Panc1 (cell line): Measurements from ENCODE around the gene STXBP4. TPM values are rescaled to one million over a fixed set of nuclear protein-coding genes. Genes with fewer than 3 reads are reported as not detected.
A peak's percentile ranks its signal among the peaks of the same experiment; 100 is the strongest.

Experiments
- ATAC-seq: fragments of 200-7000 bp; cut with Tn5 transposase; 2 replicates; pipeline ENCODE4 v1.9.1; 2020; ENCODE audit warnings: mild to moderate bottlenecking, moderate library complexity
- BruUV-seq: library from RNA; stranded (reverse); fragments of 400-500 nt; replicated peaks from 2 replicates; lab custom pipeline; 2021; lab: Mats Ljungman, UMichigan
- CTCF ChIA-PET: fragments of 300-600 bp; sonication (Branson Sonifier 250); formaldehyde crosslinking; loops from one replicate; lab custom pipeline; 2022; ENCODE audit warnings: antibody characterized with exemption; lab: Charles Lee
- POLR2A ChIA-PET: fragments of 300-600 bp; sonication (Branson Sonifier 250); formaldehyde crosslinking; loops from one replicate; lab custom pipeline; 2022; ENCODE audit warnings: antibody characterized with exemption; lab: Charles Lee
- DNase-seq: peaks from one replicate; pipeline ENCODE4 v3.0.0-alpha.2; 2010; ENCODE audit warnings: low read depth, low spot score
- H3K27ac ChIP-seq: 2 replicates; pipeline ENCODE4 v1.5.1; 2011; ENCODE audit warnings: mild to moderate bottlenecking, low read length, inconsistent platforms
- H3K27me3 ChIP-seq: fragments of 200-500 bp; sonication (Bioruptor generic); 2 replicates; pipeline ENCODE4 v1.6.0; 2014; ENCODE audit warnings: low read length, inconsistent platforms; ENCODE audit not compliant: control insufficient read depth, insufficient read depth
- H3K36me3 ChIP-seq: fragments of 200-500 bp; sonication (Bioruptor generic); 2 replicates; pipeline ENCODE4 v1.5.1; 2014; ENCODE audit warnings: inconsistent platforms, mild to moderate bottlenecking, low read length, moderate library complexity; ENCODE audit not compliant: control insufficient read depth, insufficient read depth
- H3K4me1 ChIP-seq: 2 replicates; pipeline ENCODE4 v1.5.1; 2011; ENCODE audit warnings: inconsistent platforms, mild to moderate bottlenecking, low read length, moderate library complexity; ENCODE audit not compliant: control insufficient read depth, insufficient read depth
- H3K4me3 ChIP-seq, 2 experiments: 2 replicates each; pipeline ENCODE4 v1.5.1; 2011 to 2012; ENCODE audit warnings: low read depth in 2 of 2, low read length in 2 of 2, mild to moderate bottlenecking in 2 of 2, inconsistent platforms in 1 of 2, moderate library complexity in 1 of 2
- H3K9me3 ChIP-seq: fragments of 200-500 bp; sonication (Bioruptor generic); 2 replicates; pipeline ENCODE4 v1.5.1; 2014; ENCODE audit warnings: low read depth, mild to moderate bottlenecking, inconsistent platforms, low read length, moderate library complexity; ENCODE audit not compliant: control insufficient read depth, insufficient read depth
- CTCF ChIP-seq: fragments of 450-650 bp; IDR thresholded peaks from 2 replicates; pipeline ENCODE4 v1.5.1; 2017; ENCODE audit warnings: mild to moderate bottlenecking
- POLR2AphosphoS5 ChIP-seq: IDR thresholded peaks from 2 replicates; pipeline ENCODE4 v1.6.1; 2012; ENCODE audit warnings: mild to moderate bottlenecking, low read depth, low read length, moderate library complexity
- SIN3A ChIP-seq: IDR thresholded peaks from 2 replicates; pipeline ENCODE4 v1.6.1; 2012; ENCODE audit warnings: low read depth, mild to moderate bottlenecking, low read length, moderate library complexity, borderline replicate concordance; ENCODE audit not compliant: insufficient read depth
- TCF7L2 ChIP-seq: IDR thresholded peaks from 2 replicates; pipeline ENCODE4 v1.6.1; 2011; ENCODE audit warnings: mild to moderate bottlenecking, low read depth, low read length, inconsistent platforms
- in situ Hi-C: cut with HindIII; loops from 2 replicates; pipeline ENCODE4 v1.10.0; 2016; ENCODE audit warnings: low sequenced_read_pairs, low pct_unique_long_range_greater_than_20kb
- intact Hi-C: fragments of 100-400 bp; cut with micrococcal nuclease; formaldehyde crosslinking; loops from one replicate; pipeline ENCODE4 v1.10.0; 2022; ENCODE audit not compliant: unreplicated experiment
- total RNA-seq: library from RNA; stranded (reverse); gene quantifications from one replicate; pipeline ENCODE4 v1.2.1, GENCODE V29; 2021; ENCODE audit not compliant: unreplicated experiment
- TF ChIP-seq, protein P1 (sequence below), 2 experiments: IDR thresholded peaks; 2 replicates each; pipeline ENCODE4 v1.6.1; 2011 to 2012; ENCODE audit warnings: low read depth in 2 of 2, control low read depth in 1 of 2, low read length in 1 of 2, mild to moderate bottlenecking in 1 of 2, moderate library complexity in 1 of 2; ENCODE audit not compliant: insufficient read depth in 1 of 2

The STXBP4 gene
- total RNA-seq, 1 experiment from 2014 or later, result 12.8 TPM

- in situ Hi-C loops (no loop called here), intact Hi-C loops (no loop called here)
- ChIA-PET POLR2A (no interaction called here), CTCF (no interaction called here)
- no peaks in the 10 kb centered on the region for H3K36me3 ChIP-seq
- H3K27me3 ChIP-seq, result no peaks in the 10 kb centered on the region
- no peak overlapping the region for H3K27ac ChIP-seq
- no peak for ATAC-seq
- no peaks in the 10 kb centered on the region for H3K9me3 ChIP-seq
- BruUV-seq, result no TSS peak
- no peak for TF ChIP-seq CTCF
- TF ChIP-seq TCF7L2, result no peak
- TF ChIP-seq, protein P1, sequence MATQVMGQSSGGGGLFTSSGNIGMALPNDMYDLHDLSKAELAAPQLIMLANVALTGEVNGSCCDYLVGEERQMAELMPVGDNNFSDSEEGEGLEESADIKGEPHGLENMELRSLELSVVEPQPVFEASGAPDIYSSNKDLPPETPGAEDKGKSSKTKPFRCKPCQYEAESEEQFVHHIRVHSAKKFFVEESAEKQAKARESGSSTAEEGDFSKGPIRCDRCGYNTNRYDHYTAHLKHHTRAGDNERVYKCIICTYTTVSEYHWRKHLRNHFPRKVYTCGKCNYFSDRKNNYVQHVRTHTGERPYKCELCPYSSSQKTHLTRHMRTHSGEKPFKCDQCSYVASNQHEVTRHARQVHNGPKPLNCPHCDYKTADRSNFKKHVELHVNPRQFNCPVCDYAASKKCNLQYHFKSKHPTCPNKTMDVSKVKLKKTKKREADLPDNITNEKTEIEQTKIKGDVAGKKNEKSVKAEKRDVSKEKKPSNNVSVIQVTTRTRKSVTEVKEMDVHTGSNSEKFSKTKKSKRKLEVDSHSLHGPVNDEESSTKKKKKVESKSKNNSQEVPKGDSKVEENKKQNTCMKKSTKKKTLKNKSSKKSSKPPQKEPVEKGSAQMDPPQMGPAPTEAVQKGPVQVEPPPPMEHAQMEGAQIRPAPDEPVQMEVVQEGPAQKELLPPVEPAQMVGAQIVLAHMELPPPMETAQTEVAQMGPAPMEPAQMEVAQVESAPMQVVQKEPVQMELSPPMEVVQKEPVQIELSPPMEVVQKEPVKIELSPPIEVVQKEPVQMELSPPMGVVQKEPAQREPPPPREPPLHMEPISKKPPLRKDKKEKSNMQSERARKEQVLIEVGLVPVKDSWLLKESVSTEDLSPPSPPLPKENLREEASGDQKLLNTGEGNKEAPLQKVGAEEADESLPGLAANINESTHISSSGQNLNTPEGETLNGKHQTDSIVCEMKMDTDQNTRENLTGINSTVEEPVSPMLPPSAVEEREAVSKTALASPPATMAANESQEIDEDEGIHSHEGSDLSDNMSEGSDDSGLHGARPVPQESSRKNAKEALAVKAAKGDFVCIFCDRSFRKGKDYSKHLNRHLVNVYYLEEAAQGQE (IDR thresholded peaks at IDR 0.05; ENCODE audit: insufficient read depth in 1 of 2, low read depth in 2 of 2, low read length in 1 of 2), result no peak
- TF ChIP-seq POLR2AphosphoS5, result no peak
- H3K4me3 ChIP-seq, result no peak overlapping the region
- no peak for DNase-seq
- H3K4me1 ChIP-seq, result no peaks in the 10 kb centered on the region
These were observed 207.3 kb downstream of the STXBP4 start for GRCh38 chr17:55175788-55176427.

DNA sequence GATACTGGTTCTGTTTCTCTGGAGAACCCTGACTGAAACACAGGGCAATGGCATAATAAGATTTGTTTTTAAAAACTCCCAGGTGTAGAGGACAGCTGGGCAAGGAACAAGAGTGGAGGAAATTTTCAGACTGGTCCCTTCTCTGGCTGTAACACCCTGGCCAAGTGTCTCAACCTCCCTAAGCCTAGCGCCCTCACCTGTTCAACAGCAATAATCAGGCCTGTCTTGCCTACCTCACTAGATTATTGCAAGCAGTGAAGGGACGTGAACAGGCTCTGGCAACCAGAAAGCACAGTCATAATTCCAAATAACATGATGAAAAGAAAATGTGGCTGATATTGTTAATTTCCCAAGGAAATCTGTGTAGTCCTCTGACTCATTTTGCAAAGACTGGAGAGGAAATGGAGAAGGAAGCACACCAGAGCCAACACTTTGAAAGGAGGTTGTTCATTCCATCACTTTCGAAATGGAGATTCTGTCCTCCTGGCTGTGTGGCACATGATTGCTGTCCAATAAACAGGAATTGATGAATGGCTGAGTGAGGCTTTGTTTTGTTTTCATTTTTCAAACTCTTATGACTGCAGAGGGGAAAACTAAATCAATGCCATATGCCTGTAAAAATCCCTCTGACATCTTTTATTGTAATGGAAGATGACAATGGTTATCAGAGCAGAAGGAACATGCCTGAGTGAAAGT, 208.7 kb downstream of the STXBP4 start:
- TF ChIP-seq, protein P1 (IDR thresholded peaks at IDR 0.05; ENCODE audit: insufficient read depth in 1 of 2, low read depth in 2 of 2, low read length in 1 of 2), result no peak
- TF ChIP-seq SIN3A (no peak), TCF7L2 (no peak), POLR2AphosphoS5 (no peak), CTCF (peak; percentile 14; the same call in 1 of the 2 replicates)
- intact Hi-C loops, result no loop called here
- POLR2A ChIA-PET, result no interaction called here

More for the DNA sequence above, 208.7 kb downstream of the STXBP4 start:
- H3K4me3 ChIP-seq, result no peak overlapping the region
- H3K9me3 ChIP-seq, result no peaks in the 10 kb centered on the region
- DNase-seq, result no peak
- no peak overlapping the region for H3K27ac ChIP-seq
- no TSS peak for BruUV-seq
- no peaks in the 10 kb centered on the region for H3K36me3 ChIP-seq
- no peaks in the 10 kb centered on the region for H3K27me3 ChIP-seq
- CTCF ChIA-PET, result no interaction called here
- H3K4me1 ChIP-seq, result no peaks in the 10 kb centered on the region
- in situ Hi-C loops, result no loop called here
- no peak; the same call in 1 of the 2 replicates for ATAC-seq
